ENCODE measurements around the gene MCF2L2. TPM values are rescaled to one million over a fixed set of nuclear protein-coding genes. Genes with fewer than 3 reads are reported as not detected.

MCF2L2 gene
- total RNA-seq, 1 donor from 2014 or later: 2.7 TPM

- TF ChIP-seq, protein P1, sequence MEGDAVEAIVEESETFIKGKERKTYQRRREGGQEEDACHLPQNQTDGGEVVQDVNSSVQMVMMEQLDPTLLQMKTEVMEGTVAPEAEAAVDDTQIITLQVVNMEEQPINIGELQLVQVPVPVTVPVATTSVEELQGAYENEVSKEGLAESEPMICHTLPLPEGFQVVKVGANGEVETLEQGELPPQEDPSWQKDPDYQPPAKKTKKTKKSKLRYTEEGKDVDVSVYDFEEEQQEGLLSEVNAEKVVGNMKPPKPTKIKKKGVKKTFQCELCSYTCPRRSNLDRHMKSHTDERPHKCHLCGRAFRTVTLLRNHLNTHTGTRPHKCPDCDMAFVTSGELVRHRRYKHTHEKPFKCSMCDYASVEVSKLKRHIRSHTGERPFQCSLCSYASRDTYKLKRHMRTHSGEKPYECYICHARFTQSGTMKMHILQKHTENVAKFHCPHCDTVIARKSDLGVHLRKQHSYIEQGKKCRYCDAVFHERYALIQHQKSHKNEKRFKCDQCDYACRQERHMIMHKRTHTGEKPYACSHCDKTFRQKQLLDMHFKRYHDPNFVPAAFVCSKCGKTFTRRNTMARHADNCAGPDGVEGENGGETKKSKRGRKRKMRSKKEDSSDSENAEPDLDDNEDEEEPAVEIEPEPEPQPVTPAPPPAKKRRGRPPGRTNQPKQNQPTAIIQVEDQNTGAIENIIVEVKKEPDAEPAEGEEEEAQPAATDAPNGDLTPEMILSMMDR (conservative IDR thresholded peaks at IDR 0.05): no peak
- H3K27ac Mint-ChIP-seq: peak overlapping the region; percentile 93
- H3K36me3 Mint-ChIP-seq: peaks cover 3% of the 10 kb centered on the region
- no peaks in the 10 kb centered on the region for H3K27me3 Mint-ChIP-seq
- peaks cover 5% of the 10 kb centered on the region for H3K9me3 Mint-ChIP-seq
- DNase-seq (ENCODE audit: extremely low spot score, unreplicated experiment): no peak
- H3K4me1 Mint-ChIP-seq (ENCODE audit: unreplicated experiment): peaks cover 21% of the 10 kb centered on the region
- H3K4me3 Mint-ChIP-seq: peak overlapping the region; percentile 44
Measured at GRCh38 chr3:183210341-183210740, 218.1 kb downstream of the MCF2L2 start.

DNA sequence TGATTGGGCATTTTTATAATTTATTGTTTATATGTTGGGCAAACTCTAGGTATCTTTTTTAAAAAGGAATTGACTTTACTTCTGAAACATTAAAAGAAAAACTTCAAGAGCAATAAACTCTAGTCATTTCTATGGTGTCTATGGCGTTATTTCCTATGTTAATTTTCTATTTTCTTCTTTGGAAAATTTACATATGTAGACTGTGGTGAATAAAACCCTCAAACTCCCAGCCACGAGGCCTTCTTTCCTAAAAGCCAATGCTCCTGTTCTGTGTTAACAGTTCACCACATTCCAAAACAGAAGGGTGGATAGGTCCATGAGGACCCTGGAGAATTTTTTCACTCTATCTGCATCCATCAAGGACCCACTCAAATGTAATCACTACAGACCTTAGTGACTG is 219.6 kb downstream of the MCF2L2 start:
- Mint-ChIP-seq H3K36me3 (peaks cover 4% of the 10 kb centered on the region), H3K27me3 (no peaks in the 10 kb centered on the region), H3K4me1 (ENCODE audit: unreplicated experiment) (peaks cover 13% of the 10 kb centered on the region), H3K27ac (no peak overlapping the region), H3K4me3 (no peak overlapping the region), H3K9me3 (peaks cover 7% of the 10 kb centered on the region)
- no peak for DNase-seq (ENCODE audit: extremely low spot score, unreplicated experiment)
- TF ChIP-seq, protein P1 (conservative IDR thresholded peaks at IDR 0.05): no peak

- TF ChIP-seq, protein P1 (conservative IDR thresholded peaks at IDR 0.05): no peak
- Mint-ChIP-seq H3K4me3 (no peak overlapping the region), H3K9me3 (peaks cover 12% of the 10 kb centered on the region), H3K27me3 (peaks cover 4% of the 10 kb centered on the region), H3K36me3 (peaks cover 8% of the 10 kb centered on the region), H3K27ac (no peak overlapping the region), H3K4me1 (ENCODE audit: unreplicated experiment) (peaks cover 13% of the 10 kb centered on the region)
- DNase-seq (ENCODE audit: extremely low spot score, unreplicated experiment): no peak
Measured at GRCh38 chr3:183208260-183208659, 220.2 kb downstream of the MCF2L2 start.

GRCh38 chr3:183203670-183204069 is 224.7 kb downstream of the MCF2L2 start:
- Mint-ChIP-seq H3K36me3 (peaks cover 5% of the 10 kb centered on the region), H3K27me3 (peaks cover 4% of the 10 kb centered on the region), H3K27ac (no peak overlapping the region), H3K9me3 (peaks cover 13% of the 10 kb centered on the region), H3K4me3 (no peak overlapping the region), H3K4me1 (ENCODE audit: unreplicated experiment) (peaks cover 3% of the 10 kb centered on the region)
- TF ChIP-seq, protein P1 (conservative IDR thresholded peaks at IDR 0.05): no peak
- no peak for DNase-seq (ENCODE audit: extremely low spot score, unreplicated experiment)

GRCh38 chr3:183202004-183202722 is 226.3 kb downstream of the MCF2L2 start:
- no peak for DNase-seq (ENCODE audit: extremely low spot score, unreplicated experiment)
- Mint-ChIP-seq H3K27ac (no peak overlapping the region), H3K4me1 (ENCODE audit: unreplicated experiment) (no peaks in the 10 kb centered on the region), H3K9me3 (peaks cover 13% of the 10 kb centered on the region), H3K4me3 (no peak overlapping the region), H3K27me3 (peaks cover 4% of the 10 kb centered on the region), H3K36me3 (peaks cover 5% of the 10 kb centered on the region)
- TF ChIP-seq, protein P1 (conservative IDR thresholded peaks at IDR 0.05): no peak

Measured in type B pancreatic cell (in vitro differentiated cells).